HFF-Myc (cell line): ENCODE data around the gene TBCD.

Source experiments
- DNase-seq: peaks from one replicate; pipeline ENCODE4 v3.0.0-alpha.2; 2011; ENCODE audit warnings: low read depth; ENCODE audit errors: extremely low read depth
- H3K4me3 ChIP-seq: replicated peaks from 2 replicates; pipeline ENCODE4 v1.5.1; 2011; ENCODE audit warnings: low read depth, mild to moderate bottlenecking, control low read depth, low read length
- CTCF ChIP-seq: IDR thresholded peaks from 2 replicates; pipeline ENCODE4 v1.5.1; 2012; ENCODE audit warnings: mild to moderate bottlenecking, low read depth, low read length, control low read depth; ENCODE audit errors: missing control alignments

TBCD gene

GRCh38 chr17:82956146-82956725 lies 204.4 kb downstream of the TBCD start:
- H3K4me3 ChIP-seq = no peak overlapping the region
- no peak for DNase-seq
- TF ChIP-seq CTCF = no peak

GRCh38 chr17:82956726-82957468 lies 205.0 kb downstream of the TBCD start:
- TF ChIP-seq CTCF = no peak
- no peak overlapping the region for H3K4me3 ChIP-seq
- no peak for DNase-seq

GRCh38 chr17:82957469-82957795 lies 205.6 kb downstream of the TBCD start:
- no peak overlapping the region for H3K4me3 ChIP-seq
- TF ChIP-seq CTCF = no peak
- no peak for DNase-seq

GRCh38 chr17:82957961-82958561 lies 206.2 kb downstream of the TBCD start:
- H3K4me3 ChIP-seq = no peak overlapping the region
- TF ChIP-seq CTCF = no peak
- no peak for DNase-seq

GRCh38 chr17:82959242-82959930 lies 207.5 kb downstream of the TBCD start:
- TF ChIP-seq CTCF = no peak

GRCh38 chr17:82959990-82960418 lies 208.1 kb downstream of the TBCD start:
- no peak for TF ChIP-seq CTCF
- no peak overlapping the region for H3K4me3 ChIP-seq
- no peak for DNase-seq

More at GRCh38 chr17:82959242-82959930, 207.5 kb downstream of the TBCD start:
- no peak for DNase-seq
- H3K4me3 ChIP-seq = no peak overlapping the region
